Inflammatory macrophage treated with lipopolysaccharide for 1 hour (primary cell): Measurements from ENCODE around the gene OR2V1.
A peak's percentile ranks its signal among the peaks of the same experiment; 100 is the strongest.
"Not testable (repeated sequence)": the region's sequence is repeated elsewhere in the genome, so short reads cannot be mapped to it uniquely, and the experiment has no call there.

Source experiments
- DNase-seq, 2 donors: peaks; one replicate each; pipeline ENCODE4 v3.0.0-alpha.2; 2020 to 2022

OR2V1 gene

GRCh38 chr5:181101930-181102674 lies 28.9 kb downstream of the OR2V1 start:
- DNase-seq, result not testable (repeated sequence)

DNA sequence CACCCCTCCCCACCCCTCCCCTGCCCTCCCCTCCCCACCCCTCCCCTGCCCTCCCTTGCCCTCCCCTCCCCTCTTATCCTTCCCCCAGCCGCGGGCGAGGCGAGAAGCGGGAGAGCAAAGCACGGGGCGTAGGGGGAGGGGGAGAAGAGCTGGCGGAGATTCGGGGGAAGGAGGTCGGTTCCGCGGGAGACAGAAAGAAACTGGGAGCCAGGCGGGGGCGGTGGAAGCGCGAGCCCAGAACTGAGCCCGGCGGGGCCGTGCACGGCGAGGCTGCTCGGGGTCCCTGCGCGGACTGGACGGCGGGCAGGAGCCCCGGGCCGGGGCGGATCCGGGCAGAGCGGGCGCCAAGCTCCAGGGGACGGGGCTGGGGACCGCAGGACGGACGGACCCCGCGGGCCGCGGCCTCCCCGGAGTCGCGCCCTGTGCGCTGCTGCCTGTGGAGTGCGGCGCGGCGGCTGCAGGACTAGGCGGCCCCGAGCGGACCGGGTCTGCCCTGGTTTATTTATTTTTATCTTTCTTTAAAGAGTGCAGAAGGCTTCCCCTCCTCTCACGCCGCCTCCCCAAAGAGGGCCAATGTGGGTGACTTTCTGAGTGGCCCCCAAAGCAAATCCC lies 29.8 kb downstream of the OR2V1 start:
- not testable (repeated sequence) for DNase-seq

GRCh38 chr5:181100121-181100875 lies 30.7 kb downstream of the OR2V1 start:
- DNase-seq, result no peak

DNA sequence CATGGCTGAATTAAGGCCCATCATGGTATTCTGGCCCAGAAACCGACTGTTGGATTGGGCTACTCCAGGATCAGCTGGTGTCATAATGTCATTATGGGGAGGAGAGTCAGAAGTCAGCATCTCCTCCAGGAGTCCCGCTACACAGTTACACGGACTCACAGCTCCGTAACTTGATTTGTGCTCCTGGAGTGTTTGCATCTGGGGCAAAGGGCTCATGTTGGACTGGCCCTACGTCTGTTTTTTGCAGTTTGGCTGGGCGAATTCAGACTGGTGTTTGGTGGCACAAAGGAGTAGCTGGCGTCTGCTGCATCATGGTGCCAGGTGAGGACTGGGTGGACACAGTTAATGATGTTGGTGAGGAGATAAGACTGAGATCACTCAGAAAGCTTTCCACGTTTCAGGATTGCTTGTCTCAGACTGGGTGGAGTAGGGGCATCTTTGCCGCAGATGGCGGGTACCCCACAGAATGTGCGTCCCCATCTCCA lies 31.3 kb downstream of the OR2V1 start:
- DNase-seq, result no peak

DNA sequence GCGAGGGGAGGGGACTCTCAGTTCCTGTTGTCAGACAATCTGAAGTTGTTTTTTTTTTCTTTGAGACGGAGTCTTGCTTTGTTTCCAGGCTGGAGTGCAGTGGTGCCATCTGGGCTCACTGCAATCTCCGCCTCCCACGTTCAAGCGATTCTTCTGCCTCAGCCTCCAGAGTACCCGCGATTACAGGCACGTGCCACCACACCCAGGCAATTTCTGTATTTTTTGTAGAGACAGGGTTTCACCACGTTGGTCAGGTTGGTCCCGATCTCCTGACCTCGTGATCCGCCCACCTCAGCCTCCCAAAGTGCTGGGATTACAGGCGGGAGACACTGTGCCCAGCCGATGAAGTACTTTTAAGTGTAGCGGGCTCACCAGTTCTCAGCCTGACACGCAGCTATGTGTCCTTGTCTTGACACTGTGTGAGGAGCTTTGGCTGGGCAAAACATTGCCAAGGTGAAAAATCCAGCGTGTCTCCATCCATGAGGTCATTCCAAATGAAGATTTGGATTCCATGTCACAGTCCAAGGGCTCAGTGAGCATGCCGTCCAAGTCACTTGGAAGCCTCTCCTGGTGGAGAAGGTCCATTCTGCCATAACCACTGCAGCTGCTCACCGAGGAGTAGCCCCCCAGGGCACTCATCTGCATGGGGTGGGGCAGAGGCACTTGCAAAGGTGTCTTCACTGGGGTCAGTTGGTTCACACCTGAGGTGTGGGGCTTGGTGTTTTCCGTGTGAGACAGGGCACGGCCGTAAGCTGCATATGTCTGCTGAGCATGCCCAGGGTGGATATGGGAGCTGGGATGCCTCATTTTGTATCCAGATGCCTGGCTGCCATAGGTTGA lies 32.0 kb downstream of the OR2V1 start:
- DNase-seq, result no peak

GRCh38 chr5:181097759-181098491 lies 33.0 kb downstream of the OR2V1 start:
- not testable (repeated sequence) for DNase-seq

DNA sequence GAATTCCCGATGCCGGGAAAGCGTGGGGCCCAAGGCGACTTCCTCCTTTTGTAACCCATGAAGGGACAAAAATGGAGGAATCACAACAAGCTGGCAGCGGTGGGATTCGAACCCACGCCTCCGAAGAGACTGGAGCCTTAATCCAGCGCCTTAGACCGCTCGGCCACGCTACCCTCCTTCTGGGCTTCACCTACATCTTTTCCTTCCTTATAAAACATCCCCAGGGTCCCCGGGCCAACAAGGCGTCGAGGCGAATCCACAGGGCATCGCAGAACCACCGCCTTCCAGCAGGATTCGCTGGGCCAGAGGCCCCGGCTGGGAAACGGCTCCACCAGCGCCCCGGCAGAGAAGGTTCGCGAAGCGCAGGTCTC lies 33.6 kb downstream of the OR2V1 start:
- not testable (repeated sequence) for DNase-seq

- not testable (repeated sequence) for DNase-seq
Measured at GRCh38 chr5:181096721-181097382, 34.1 kb downstream of the OR2V1 start.

DNA sequence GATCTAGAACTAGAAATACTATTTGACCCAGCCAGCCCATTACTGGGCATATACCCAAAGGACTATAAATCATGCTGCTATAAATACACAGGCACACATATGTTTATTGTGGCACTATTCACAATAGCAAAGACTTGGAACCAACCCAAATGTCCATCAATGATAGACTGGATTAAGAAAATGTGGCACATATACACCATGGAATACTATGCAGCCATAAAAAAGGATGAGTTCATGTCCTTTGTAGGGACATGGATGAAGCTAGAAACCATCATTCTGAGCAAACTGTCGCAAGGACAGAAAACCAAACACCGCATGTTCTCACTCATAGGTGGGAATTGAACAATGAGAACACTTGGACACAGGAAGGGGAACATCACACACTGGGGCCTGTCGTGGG lies 35.8 kb downstream of the OR2V1 start:
- not testable (repeated sequence) for DNase-seq

DNA sequence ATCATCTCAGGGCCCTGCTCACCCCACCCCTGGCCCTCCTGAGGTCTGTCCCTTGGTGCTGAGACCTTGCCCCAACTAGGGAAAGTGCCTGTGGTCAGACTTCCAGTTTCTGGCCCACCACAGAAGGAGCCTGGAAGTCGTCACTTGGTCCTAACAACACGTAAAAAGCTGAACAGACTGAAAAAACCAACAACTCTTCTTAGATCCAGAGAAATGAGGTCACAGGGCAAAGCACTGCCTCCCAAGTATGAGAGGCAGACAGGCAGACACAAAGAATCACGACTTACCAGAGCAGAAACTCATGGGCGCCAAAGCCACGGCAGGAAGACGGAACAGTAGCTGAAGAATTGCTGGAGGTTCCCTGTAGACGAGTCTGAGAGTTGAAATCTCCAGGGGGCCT lies 38.5 kb downstream of the OR2V1 start:
- DNase-seq, result no peak

DNA sequence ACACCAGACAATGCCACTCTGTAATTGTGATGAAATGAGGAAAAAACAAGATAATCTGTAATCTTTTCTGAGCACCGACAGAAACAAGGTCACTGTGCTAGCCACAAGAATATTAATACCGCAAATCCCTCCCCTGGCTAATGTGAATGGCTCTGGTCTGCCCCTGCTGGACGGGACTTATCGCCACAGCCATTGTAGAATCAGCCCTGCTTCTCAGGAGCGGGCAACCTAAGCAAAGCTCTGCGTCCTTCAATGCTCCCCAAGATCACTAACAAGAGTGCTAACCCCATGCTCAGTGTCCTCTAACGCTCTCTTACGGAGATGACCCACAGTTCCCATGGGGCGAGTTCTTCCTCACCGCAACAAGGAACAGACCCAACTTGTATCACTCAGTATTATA lies 42.7 kb downstream of the OR2V1 start:
- DNase-seq, result no peak

- DNase-seq, result peak; percentile 12 to 16
Measured at GRCh38 chr5:181087309-181087708, 43.7 kb downstream of the OR2V1 start.

GRCh38 chr5:181086884-181087205 lies 44.1 kb downstream of the OR2V1 start:
- DNase-seq, result no peak

DNA sequence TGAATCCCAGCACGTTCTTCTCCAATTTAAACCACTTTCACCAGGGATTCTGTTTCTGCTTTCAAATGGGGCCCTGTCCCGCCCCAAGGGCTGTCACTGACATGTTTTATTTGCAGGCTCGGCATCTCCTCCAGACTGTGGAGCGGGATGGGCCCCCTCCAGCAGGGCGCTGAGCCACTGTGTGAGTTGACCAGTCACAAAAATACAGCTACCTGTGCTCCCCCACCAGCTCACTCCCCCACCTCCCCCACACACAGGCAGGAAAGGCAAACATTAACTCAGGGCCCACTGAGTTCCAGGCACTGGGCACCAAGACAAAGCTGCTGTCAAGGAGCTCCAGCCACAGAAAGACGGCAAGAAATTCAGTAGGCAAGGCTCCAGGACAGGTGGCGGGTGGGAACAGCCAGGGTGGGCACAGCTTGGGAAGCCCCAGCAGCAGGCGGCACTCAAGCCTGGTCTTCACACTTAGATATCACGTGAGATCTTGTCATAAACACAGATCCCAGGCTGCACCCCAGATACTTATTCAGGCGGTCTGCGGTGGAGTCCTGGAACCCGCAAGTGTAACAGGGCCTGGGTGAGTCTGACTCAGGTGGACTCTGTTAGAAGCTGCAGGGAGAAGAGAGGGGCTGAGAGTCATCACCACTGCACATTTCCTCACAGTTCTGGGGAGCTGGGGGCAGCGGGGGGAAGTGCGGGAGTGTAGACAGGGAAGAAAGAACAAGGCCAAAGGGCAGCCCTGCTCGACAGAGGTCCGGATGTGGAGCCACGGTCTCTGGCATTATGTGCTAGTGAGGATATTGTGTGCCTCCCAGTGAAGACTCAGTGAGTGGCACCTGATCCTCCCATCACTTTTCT lies 44.7 kb downstream of the OR2V1 start:
- DNase-seq, result no peak

DNA sequence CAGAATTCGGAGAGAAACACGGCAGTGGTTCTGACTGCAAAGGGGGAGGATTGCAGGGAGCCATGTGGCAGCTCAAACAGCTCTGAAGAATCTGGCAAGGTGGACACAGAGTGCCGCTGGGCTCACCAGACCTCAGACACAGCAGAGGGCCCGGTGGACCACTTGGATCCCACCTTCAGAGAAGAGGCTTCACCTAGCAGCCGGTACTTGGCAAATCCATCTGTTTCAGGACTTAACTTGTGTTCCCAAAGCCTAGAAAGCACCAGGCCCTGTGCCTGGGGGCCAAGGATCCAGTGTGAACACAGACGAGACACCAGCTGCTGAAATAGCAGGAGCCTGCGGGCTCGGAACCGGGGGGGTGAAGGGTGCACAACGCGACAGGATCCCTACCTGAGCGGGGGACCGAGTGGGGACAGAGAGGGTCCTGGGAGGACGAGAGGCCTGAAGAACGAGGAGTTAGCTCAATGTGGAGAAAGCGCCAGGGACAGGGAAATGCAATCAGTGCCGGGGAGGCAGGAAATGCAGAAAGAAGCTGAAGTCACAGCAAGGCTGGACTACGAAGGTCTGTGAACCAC lies 46.3 kb downstream of the OR2V1 start:
- DNase-seq, result no peak

- DNase-seq, result no peak
Measured at GRCh38 chr5:181081989-181082388, 49.0 kb downstream of the OR2V1 start.

- no peak for DNase-seq
Measured at GRCh38 chr5:181076920-181077319, 54.0 kb downstream of the OR2V1 start.
